HG03097 (cell line): ENCODE measurements around the gene TCF3.
"Not testable (repeated sequence)": the region's sequence is repeated elsewhere in the genome, so short reads cannot be mapped to it uniquely, and the experiment has no call there.

Experiments
- ATAC-seq: cut with Tn5 transposase; IDR thresholded peaks from one replicate; pipeline ENCODE4 v1.9.1; 2021; ENCODE audit not compliant: unreplicated experiment, low FRiP score

TCF3 gene

DNA sequence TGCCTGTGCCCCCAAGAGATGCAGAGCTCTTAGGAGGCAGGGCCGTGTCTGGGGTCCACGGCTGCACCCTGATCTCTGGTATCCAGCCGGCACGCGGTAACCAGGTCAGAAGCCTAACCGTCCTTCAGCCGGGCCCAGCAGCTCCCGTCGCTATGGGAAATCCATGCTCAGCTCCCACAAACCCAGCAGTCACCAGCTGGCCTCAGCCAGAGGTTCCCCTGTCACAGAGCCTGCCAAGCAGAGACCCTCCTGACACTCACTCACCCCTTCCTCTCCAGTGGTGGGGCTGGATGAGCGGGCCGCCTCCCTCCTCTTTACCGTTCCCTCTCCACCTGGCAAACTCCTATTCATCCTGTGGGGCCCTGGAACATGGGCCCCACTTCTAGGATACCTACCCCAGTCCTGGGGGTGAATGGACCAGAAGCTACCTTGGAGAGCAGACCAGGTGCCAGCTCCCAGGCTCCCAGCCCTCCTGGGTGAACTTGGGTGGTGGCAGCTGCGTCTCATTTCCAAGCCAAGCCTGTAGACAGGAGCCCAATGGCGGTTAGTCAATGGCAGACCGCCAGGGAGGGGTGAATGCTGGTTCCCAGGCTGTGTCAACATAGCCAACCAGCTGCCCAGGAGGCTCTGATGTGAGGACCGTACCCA lies 21.4 kb upstream of the TCF3 start:
- ATAC-seq = no peak

DNA sequence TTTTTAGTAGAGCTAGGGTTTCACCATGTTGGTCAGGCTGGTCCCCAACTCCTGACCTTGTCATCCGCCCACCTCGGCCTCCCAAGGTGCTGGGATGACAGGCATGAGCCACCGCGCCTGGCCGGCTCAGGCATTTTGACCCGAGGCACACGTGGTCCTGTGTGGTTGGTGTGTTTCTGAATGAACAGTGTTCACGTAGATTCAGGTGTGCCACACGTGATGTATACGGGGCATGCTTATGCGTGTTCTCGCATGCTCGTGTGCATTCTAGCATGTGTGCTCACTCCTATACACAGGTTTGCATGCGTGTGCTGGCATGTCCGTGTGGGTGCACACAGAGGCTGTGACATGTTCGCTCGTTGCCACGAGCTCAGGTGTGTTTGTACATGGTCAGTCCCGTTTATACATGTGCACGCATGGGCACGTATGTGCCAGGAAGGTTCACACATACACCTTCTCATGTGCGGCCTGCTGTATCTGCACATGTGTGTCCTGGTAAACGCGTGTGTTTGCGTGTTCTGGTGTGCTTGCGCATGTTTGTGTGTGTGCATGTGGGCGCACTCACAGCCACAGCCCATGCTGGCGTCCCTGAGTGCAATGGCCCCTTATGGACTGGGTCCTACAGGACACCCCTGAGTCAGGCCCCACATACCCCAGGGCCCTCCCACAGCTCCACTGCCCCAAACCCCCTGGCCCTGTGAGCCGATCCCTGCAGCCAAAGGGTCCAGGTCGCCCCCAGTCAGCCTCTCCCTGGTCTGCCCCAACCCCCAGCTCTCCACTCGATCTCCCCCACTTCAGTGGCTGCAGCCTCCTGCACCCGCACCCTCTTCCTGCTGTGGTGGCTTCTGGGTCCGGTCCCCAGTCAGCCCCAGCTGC lies 20.6 kb upstream of the TCF3 start:
- ATAC-seq = no peak

DNA sequence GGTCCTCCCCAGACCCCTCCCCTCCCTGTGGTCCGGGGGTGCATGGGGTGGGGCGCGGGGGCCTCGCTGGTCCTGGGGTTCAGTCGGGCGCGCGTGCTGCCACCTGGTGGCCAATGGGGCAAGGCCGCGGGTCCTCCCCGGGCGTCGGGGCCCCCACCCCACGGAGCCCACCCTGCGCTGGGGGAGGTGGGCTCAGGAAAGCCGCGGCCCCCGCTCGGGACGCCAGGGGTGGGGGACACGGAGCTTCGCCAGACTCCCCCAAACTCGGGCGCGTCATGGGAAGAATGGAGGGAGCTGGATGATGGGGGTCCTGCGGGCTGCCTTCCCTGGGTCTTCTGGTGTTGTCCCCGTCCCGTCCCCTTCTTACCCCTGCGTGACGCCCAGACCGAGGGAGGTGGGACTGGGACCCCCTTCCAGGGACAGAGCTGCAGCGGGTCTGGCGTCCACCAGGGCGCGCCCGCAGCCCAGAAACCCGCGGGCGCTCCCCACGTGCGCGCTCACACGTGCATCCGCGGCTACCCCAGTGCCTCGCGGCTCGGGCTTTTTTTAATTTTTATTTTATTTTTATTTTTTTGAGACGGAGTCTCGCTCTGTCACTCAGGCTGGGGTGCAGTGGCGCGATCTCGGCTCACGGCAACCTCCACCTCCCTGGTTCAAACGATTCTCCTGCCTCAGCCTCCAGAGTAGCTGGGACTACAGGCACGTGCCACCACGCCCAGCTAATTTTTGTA lies 19.8 kb upstream of the TCF3 start:
- ATAC-seq = no peak

DNA sequence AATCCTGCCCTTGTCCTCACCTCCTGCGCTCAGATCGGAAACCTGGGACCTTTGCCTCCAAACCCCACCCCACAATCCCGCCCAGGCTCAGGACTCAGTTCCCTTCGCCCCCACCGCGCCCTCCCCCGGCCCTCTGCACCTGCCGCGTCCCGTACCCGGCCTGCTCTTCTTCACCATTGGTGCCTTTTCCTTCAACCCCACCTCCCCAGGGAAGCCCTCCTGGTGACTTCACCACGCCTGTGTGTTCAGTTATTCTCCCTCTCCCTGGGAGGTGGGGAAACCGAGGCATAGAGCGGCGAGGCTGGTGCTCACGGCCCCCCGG lies 19.3 kb upstream of the TCF3 start:
- no peak for ATAC-seq

DNA sequence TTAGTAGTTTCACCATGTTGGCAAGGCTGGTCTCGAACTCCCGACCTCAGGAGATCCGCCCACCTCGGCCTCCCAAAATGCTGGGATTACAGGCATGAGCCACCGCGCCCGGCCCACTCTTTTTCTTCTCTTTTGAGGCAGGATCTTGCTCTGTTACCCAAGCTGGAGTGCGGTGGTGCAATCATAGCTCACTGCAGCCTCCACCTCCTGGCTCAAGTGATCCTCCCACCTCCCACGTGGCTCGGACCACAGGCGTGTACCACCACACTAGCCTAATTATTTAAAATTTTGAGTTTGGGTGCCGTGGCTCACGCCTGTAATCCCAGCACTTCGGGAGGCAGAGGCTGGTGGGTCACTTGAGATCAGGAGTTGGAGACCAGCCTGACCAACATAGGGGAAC lies 18.3 kb upstream of the TCF3 start:
- not testable (repeated sequence) for ATAC-seq

DNA sequence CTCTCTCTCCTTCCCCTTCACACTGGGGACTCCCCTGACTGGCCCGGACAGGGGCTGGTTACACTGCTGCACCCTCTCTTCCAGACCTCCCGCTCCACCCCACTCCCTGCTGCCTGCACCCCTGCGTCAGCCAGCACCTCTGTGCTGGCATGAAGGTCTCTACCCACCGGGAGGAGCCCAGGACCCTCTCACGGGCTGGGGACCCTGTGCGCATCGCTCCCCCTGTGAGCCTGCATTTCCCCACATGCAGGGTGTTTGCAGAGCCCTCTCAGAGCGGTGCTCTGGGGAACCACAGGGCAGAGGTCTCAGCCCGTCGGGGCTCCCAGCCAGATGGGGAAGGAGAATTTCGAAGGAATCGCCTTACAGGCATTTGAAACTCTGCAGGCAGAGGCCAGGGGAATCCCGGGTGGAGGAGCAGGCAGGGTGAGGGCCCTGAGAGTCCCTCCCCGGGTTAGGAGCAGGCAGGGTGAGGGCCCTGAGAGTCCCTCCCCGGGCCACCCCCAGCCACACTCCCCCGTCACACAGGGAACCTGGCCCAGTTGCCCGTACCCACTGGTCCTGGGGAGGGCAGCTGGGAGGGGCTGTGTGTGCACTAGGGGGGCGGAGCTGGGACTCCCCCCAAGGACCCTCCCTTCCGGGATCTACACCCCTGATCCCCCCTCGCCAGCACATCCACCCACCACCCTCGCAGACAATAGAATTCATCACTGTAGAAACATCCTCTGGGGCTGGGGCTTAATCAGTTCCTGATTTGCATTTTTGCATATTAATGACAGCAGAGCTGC lies 16.3 kb upstream of the TCF3 start:
- peak; percentile 42 for ATAC-seq

DNA sequence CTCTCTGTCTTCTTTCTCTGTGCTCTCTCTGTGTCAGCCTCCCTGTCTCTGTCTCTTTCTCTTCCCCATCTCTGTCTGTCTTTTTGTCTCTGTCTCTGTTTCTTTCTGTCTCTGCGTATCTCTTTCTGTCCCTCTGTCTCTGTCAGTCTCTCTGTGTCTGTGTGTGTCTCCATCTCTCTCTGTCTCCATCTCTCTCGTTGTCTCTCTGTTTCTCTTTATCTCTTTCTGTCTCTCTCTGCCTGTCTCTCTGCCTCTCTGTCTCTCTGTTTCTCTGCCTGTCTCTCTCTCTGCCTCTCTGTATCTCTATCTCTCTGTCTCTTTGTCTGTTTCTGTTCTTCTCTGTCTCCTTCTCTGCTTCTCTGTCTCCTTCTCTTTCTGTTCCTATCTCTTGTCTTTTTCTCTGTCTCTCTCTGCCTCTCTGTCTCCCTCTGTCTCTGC lies 15.7 kb upstream of the TCF3 start:
- ATAC-seq = no peak

DNA sequence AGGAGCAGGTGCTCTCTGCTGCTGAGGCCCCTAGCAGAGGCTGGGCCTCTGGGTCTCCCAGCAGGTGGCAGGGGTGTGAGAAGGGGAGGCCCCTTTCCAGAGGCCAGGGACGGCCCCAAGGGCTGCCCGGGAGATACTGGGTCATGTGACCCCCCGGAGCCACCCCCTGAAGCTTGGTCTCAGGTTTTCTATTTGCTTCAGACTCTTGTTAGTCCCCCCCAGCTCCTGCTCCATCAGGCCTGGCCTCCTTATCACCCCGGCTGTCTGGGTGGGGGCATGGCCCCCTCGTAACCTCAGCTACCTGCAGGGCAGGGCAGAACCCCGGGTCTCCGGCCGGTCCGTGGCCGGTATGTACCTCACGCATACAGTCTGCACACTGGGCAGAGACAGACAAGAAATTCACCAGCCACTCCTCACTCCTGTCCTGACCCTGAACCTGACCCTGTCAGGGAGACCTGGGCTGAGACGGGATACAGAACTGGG lies 13.2 kb upstream of the TCF3 start:
- ATAC-seq = no peak

DNA sequence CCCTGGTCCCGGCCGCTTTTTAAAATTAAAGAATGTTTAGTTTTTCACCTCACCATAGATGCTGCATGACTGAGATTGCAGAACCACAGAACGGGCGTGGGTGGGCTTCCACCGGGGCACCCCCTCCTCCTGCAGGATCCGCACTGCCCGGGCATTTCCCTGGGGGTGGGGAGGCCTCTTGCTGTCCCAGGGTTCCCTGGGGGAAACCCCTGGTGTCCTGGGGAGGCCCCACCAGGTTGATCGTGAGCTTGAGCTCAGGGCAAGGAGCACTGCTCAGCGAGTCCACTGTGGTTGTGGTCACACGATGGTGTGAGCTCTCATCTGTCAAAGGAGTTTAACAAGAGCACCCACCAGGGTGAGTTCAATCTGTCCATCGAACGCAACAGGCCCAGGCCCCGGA lies 11.4 kb upstream of the TCF3 start:
- ATAC-seq = no peak

DNA sequence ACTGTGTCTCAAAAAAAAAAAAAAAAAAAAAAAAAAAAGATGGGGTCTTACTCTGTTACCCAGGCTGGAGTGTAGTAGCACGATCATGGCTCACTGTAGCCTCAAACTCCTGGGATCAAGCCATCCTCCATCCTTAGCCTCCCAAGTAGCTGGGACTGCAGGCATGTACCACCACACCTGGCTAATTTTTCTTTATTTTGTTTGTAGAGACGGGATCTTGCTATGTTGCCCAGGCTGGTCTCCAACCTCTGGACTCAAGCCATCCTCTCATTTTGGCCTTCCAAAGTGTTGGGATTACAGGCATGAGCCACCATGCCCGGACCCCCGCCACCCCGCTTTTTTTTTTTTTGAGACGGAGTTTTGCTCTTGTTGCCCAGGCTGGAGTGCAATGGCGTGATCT lies 10.8 kb upstream of the TCF3 start:
- ATAC-seq = not testable (repeated sequence)

DNA sequence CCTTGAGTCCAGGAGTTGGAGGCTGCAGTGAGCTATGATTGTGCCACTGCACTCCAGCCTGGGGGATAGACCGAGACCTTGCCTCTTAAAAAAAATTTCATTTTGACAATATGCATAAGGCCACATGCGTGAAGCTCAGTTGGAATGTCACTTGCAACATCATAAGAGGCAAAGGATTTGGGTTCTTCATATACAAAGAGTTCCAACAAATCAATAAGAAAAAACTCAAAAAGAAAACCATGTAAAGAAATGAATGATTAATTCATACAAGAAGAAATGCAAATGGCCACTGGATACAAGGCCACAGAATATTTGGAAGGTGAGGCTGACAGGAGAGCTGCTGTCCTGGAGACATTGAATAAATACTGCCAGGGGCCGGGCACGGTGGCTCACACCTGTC lies 9.6 kb upstream of the TCF3 start:
- no peak for ATAC-seq

DNA sequence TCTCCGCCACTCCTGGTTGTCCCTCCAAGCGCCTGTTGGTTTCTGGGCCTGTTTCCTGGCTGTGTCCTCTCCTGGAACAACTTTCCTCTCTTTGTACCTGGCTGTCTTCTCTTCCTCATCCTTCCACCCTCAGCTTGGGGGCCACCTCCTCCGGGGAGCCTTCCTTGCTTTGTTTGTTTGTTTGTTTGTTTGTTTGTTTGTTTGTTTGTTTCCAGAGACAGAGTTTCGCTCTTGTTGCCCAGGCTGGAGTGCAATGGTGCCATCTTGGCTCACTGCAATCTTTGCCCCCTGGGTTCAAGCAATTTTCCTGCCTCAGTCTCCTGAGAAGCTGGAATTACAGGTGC lies 6.6 kb upstream of the TCF3 start:
- ATAC-seq = no peak

DNA sequence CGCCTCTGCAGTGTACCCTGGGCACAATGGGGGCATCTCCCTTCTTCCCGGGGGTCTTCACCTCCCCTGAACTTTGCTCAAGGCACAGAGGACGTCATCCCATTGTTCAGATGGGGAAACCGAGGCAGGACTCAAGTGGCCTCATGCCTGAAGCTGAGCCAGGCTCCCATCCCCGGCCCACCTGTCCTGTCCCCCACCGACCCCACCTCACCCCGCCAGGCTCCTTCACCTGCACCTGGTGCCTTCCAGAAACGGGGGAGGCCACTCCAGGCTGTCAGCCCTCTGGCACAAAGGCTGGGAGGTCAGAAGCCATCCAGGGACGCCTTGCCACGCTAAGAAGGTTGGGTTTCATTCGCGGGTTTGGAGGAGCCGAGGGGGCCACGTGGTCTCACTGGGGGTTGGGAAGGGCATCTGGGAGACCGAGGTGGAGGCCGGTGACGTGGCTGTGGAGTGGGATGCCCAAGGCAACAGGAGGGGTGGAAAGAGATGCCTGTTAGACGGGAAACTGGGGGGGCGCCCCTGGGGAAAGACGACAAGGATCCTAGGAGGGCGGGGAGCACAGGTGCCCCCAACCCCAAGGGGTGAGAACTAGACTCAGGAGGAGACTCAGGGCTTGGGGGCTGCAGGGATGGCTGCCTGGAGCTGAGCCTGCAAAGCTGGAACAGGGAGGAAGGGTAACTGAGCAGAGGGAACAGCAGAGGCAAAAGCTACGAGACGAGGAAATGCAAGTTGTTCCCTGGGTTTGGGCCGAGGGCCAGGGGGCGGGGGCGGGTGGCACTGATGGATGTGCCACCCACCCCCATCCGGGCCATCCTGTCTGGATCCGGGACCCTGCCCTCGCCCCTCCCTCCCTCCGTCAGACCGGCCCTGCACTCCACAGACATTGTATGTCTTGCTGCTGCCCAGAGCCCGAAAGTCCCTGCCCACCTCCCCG lies 6.0 kb upstream of the TCF3 start:
- no peak for ATAC-seq

DNA sequence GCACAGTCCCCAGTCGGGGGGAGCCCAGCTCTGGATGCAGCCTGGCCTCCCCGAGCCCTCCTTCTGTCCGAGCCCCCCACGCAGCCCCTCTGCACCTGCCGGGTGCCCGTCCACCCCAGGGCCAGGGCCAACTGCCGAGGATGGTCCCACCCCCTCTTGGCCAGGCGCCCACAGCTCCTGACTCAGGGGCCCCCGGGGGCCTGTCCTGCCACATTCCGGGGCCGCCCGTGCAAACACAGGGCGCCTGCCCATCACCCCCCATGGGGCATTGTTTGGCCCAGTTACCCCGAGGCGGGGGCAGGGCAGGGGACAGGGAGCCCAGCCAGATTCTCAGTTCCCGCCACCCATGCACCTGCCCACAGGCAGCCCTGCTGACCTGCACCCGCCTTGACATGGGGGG lies 5.3 kb upstream of the TCF3 start:
- ATAC-seq = no peak

DNA sequence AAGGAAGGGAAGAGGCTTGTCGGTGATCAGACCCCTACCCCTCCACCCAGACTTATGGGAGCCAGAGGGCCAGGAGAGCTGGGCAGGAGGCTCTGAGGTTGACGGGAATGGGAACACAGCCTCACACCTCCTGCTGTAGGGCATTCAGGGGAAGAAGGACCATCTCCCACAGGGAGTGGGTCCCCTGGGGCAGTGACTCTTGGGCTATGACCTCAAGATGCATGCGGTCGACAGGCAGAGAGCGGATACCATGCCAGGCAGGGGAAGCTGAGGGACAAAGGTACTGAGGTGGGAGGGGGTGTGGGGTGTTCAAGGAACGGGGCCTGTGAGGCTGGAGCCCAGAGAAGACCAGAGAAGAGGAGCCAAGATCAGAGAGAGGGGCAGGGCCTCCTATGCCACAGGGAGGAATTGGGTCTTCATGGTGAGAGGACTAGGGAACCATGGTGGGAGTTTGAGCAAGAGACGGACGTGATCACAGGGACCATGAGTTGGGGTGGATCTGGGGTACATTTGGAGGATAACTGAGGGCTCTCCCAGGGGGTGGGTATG lies 4.6 kb upstream of the TCF3 start:
- no peak for ATAC-seq

DNA sequence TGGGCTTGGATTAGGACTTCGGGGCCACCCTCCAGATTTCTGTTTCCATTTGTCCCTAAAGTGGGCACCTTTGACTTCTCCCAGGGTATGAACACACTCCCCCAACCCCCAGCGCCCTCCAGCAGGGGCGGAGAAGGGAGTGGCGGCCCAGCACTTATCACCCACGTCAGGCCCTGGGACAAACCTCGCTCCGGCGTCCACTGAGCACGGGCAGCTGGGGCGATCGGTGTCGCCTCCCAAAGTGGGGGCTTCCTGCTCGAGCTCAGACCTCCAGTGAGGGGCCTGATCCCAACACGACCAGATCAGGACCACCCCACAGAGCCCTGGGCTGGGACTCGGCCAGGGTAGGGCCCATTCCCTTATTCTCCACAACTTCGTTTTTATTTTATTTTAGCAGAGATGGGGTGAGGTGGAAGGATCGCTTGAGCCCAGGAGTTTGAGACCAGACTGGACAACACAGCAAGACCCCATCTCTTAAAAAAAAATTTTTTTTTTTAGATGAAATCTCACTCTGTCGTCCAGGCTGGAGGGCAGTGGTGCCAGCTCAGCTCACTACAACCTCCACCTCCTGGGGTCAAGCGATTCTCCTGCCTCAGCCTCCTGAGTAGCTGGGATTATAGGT lies 3.7 kb upstream of the TCF3 start:
- no peak for ATAC-seq

DNA sequence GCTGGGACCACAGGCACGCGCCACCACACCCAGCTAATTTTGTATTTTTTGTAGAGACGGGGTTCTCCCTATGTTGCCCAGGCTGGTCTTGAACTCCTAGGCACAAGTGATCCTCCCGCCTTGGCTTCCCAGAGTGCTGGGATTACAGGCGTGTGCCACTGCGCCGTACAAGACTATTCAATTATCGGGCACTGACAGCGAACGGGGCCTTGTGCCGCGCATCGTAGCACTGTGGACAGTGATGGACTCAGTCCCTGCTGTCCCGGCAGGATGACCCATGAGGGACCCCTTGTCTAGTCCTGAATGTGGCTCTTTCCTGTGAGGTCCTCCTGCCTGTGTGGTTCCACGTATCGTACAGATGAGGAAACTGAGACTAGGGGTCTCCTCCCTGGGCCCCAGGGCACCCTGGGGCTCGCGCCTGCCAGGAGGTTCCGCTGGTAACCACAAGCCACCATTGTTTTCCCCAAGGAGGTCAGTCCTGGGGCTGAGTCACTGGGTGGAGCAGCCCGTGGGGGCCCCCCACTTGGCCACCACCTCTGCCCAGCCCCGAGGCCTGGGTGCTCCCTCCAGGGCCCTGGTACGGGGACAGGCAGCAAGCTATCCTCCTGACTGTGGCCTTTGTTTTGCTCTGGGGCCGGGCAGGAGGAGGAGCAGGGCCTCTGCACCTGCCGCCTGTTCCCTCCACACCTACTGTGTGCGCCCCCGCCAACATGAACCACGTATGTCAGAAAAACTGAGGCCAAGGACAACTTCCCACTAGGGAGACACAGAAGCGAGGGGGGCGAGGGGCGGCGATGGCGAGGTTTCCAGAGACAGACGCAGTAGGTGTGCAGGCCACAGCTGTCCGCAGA lies 2.9 kb upstream of the TCF3 start:
- ATAC-seq = no peak

DNA sequence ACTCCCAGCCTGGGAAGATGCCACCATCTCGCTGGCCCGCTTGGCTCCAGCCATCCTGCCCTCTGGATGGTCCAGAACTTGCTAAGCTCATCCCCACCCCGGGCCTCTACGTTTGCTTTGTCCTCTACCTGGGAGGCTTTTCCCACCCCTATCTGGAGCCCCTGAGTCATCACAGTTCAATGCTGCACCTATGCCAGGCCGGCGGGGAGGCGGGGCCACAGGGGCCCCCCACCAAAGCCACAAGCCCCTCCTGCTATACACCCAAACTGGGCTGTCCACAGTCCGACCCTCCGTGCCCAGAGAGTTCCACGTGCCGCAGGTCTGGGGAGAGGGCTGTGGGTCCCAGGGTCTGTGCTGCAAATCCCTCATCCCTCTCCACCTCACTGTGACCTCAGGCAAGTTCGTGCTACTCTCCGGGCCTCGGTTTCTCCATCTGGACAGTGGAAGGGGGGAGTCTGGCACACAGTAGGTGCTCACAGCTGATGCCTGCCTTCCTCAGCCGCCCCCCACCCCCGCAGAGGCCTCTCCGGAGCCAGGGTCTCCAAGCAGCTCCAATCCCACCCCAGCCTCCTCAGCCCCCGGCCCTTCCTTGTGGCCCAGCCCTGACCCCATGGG lies 1.9 kb upstream of the TCF3 start:
- no peak for ATAC-seq
